Ecto neural progenitor cell (in vitro differentiated cells): ENCODE results near the gene C11orf52.

Experiments
- DNase-seq: peaks from one replicate; pipeline ENCODE4 v3.0.0-alpha.2; 2018; ENCODE audit warnings: low spot score

C11orf52 gene

DNA sequence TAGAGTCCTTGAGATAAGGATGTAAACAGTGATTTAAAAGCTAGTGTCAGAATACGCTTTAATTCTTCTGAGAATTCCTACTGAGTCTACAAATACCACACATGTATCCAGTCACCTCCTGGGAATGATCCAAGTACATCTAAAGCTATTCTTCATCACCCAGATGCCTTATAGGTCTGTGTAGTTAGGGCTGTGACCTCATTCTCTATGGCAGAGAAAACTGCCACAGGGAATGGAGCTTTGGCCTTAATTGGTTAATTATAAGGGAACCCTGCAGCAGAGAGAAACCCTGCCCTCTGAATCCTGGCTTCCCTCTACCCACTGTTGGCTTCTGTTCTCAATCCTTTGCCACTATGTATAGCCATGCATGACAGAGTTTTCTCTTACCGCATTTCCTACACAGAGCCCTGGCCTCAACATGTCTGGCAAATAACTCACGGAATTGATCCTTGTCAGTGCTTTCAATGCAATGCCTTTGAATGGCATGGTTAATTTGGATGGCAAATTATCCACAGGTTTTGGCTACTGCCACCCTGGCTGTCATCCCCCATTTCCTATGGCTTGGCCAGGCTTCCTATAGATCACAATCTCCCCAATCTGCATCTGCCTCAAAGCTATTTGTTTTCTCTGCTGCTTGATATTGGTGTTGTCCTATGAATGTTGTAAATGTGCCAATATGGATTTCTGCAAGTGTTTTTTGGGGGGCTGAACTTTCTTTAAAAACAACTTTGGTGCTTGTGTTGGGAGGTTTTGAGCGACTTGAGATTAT, 21.3 kb downstream of the C11orf52 start:
- no peak for DNase-seq

DNA sequence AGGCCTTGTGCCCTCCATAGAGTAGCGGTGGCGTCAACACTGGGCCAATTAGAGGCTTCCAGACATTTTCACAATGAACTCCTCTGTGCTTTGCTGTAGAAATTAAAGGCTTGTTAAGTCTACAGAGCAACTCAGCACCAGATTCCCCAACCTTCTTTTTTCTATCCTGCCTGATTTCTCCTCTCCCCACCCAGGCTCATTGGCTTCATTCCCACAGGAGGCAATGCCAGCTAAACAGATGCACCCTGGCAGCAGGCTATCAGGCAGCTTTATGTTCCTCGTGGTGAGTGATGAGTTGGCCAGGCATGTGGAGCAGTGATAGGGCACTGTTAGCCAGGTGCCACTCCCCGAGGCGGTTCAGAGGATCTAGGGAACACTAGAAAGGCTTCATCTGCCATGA, 23.2 kb downstream of the C11orf52 start:
- no peak for DNase-seq

DNA sequence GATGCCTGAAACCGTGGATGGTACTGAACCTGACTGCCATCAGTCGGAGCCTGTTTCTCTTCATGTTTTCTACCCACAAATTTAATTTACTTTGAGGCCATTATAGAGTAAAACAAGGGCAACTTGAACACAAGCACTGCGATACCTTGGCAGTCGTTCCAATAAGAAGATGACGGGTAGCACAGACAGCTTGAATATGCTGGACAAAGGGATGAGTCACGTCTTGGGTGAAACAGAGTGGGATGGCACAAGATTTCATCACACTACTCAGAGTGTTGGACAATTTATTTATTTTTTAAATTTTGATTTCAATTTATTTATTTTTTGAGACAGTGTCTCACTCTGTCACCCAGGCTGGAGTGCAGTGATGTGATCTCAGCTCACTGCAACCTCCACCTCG, 24.1 kb downstream of the C11orf52 start:
- DNase-seq, result no peak

DNA sequence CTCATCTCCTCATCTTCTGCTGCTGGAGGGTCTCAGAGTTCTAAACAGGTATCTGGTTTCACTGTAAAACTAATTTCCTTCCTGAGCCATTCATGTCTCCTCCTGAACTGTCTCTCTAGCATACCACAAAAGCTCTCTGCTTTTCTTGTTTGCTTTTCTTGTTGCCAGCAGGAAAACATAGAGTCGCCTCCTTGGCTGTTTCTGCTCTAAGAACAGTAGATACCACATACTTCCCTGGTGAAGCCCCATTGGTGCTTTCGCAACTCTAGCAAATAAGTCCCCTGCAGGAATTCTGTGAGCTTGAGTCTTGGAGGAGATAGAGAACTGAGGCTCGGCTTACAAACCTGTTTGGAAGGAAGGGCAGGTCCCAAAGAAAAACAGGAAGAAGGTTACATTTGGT, 25.4 kb downstream of the C11orf52 start:
- no peak for DNase-seq

DNA sequence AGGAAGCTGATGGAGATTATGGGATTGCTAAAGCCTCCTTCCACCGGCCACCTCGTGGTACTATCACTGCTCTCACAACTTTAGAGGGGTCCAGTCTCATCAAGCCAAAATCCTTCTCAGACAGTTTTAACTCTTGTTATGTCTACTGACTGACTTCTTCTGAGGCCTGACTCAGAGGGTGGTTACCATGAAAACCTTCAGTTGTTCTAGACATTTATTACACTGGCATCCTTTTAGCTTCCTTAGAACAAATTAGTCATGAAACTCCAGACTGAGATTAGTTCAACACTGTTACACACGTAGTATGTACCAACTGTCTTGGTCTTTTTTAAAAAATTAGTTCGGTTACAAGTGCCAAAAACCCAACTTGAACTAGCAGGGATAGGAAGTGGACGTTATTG, 25.9 kb downstream of the C11orf52 start:
- no peak for DNase-seq

DNA sequence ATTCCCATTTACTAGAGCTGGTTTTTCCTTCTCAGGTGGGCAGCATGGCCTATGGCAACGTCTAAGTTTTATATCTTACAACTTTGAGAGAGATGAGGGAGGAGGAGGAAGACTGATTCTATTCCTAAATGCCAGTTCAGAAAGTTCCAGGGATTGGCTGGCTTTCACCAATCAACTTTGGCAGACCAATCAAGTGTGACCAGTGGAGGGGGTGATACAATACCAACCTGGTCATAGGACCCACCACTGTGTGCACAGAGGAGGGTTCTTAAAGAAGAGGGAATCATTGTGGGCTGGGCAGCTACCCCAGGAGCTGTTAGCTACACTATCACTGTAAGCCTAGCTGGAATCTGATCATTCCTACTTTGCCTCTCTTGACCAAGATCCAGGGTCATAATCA, 26.5 kb downstream of the C11orf52 start:
- no peak for DNase-seq

DNA sequence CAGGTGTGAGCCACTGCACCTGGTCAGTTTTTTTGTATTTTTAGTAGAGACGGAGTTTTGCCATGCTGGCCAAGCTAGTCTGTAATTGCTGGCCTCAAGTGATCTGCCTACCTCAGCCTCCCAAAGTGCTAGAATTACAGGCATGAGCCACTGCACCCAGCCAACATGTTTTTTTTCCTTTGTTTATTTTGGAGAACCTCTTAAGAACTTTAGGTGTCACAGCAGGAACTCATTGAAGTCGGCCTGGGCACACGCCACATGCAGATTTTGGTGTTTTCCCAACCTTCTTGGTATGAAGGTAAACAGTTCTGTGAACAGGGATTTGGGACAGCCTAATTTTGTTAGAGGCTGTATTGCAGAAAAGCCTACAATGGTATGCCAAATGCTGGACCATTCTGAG, 27.8 kb downstream of the C11orf52 start:
- no peak for DNase-seq

DNA sequence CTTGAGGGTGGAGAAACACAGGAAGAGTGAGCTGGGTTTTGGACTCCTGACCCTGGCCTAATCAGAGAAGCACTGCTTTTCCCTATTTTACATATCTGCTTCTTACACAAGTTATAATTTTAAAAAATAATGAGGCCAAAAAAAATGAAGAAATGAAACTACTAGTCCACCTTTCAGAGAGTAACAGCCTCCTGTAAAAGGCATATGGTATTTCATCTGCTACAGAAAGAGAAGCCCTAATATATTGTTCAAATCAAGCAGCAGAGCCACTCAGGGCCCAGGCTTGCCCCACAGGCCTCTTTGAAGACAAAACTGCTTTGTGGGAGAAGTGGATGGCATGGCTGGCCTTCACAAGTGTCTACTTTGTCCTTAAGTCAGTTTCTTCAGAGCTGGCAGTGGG, 28.4 kb downstream of the C11orf52 start:
- DNase-seq, result no peak

DNA sequence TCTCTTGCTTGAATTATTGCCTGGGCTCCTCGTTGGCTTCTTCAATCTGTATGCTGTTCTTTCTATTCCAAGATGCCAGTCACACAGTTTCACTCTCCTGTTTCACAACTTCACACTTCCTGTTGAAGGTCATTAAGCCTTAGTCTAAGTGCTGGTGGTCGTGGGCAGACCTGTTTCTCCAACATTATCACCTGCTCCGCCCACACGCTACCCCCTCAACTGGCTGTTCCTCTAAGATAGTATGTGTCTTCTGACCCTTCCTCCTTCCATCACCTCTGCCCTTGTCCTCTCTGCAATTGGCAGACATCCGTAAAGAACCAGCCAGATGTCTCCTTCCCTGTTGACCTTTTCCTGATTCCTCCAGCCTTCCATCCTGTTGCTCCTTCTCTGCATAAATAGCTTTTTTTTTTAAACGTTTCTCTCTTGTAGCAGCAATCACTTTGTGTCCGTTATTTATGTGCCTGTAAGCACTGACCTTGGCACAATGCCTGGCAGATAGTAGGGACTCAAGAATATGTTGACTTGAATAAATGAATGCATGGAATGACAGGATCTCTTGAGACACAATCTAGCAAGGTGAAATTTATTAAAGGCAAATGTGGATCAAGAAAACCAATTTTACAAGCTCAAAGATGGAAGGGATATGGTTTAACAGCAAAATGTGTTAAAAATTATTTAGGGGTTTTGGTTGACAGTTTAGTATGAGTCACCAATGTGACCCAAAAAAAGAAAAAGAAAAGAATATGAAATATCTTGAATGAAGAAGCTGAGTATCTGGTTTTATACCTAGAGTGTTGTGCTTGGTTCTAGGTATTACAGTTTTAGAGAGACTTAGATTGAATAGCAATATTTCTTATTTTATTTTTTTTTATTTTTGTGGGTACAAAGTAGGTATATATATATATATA, 31.1 kb downstream of the C11orf52 start:
- DNase-seq, result no peak

DNA sequence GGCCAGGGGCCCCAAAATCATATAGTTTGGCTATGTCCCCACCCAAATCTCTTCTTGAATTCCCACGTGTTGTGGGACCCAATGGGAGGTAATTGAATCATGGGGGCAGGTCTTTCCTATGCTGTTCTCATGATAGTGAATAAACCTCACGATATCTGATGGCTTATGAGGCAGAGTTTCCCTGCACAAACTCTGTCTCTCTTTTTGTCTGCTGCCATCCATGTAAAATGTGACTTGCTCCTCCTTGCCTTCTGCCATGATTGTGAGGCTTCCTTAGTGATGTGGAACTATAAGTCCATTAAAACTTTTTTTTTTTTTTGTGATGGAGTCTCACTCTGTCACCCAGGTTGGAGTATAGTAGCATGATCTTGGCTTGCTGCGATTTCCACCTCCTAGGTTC, 32.9 kb downstream of the C11orf52 start:
- no peak for DNase-seq

DNA sequence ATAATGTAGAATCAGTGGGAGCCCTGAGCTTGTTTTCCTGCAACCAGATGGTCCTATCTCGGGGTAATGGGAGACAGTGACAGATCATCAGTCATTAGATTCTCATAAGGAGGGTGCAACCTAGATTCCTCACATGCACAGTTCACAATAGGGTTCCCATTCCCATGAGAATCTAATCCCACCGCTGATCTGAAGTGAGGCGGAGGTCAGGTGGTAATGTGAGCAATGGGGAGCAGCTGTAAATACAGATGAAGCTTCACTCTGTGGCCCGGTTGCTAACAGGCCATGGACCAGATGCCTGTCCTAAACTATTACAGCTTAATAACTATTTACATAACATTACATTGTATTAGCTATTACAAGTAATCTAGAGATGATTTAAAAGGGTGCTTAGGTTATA, 35.4 kb downstream of the C11orf52 start:
- no peak for DNase-seq

DNA sequence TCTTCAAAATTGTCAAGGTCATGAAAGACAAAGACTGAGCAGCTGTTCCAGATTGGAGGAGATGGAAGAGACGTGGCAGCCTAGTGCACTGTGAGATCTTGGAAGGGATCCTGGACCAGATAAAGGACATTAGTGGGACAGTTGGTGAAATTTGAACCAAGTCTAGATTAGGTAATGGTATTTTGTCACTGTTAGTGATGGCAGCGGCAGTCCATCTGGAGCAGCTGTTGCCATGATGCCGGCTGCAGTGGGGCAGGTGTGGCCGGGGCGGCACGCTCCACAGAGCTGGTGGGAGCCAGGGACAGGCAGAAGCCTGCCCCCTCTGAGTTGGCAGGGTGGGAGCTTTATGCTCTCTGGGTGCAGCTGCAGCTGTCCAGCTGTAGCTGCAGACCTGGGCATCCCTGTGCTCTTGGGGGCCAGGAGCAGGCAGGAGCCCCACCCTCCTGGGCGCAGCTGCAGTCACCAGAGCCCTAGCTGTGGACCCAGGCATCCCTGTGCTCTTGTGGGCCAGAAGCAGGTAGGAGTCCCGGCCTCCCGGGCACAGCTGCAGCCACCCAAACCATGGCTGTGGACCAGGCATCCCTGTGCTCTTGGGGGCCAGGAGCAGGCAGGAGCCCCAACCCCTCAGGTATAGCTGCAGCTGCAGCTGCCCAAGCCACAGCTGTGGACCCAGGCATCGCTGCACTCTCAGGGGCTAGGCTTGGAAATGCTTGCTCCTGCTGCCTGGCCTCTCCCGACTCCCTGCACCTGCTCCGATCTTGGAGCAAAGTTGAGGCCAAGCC, 39.1 kb downstream of the C11orf52 start:
- no peak for DNase-seq

DNA sequence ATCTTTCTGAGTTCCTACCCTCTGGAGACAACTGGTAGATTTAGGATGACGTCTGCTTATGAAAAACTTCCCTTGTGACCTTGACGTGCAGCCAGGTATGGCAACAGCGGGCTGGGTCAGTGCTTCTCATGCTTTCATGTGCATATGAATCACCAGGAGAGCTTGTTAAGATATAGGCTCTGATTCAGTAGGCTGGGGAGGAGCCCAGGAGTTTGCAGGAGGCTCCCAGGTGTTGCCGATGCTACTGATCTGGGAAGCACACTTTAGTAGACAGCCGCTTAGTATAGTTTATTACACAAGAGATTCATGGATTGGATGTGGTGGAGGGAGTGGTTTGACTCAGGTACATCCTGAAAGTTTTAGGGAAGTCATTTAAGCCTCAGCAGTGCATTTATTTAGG, 42.2 kb downstream of the C11orf52 start:
- no peak for DNase-seq

DNA sequence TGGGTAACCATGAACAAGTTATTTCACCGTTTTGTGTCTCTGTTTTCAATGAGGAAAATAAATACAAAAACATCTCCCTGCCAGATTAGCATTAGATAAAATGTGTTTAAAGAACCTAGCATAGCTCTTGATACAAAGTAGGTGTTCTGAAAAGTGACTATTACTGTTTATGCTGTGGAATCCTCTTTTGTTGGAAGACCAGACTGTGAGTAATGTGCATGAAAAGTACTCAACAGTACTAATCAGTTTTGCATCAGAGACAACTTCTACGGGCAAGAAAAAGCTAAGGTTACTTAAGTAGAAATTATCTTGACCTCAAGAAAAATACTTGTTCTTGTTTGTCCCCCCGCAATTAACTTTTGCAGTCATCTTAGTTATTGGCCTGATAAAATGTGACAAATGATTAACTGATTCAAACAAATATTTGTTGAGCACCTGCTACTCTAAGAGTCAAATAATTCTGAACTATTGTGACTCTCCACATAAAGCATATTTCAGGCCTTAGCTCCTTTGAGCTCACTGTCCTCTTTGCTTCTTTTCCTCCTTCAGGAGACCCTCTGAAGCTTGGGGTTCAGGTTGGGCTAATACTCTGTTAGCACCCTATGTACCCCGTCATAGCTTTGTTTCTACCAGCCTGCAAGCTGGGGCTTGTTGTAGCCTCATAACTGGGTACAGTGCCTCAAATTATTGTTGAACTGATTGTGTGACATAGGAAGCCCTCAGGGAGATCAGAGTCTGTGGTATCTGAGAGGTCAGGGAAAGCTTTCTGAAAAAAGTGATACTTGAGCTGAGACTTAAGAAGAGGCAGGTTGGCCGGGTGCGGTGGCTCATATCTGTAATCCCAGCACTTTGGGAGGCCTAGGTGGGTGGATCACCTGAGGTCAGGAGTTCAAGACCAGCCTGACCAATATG, 42.9 kb downstream of the C11orf52 start:
- DNase-seq, result no peak

DNA sequence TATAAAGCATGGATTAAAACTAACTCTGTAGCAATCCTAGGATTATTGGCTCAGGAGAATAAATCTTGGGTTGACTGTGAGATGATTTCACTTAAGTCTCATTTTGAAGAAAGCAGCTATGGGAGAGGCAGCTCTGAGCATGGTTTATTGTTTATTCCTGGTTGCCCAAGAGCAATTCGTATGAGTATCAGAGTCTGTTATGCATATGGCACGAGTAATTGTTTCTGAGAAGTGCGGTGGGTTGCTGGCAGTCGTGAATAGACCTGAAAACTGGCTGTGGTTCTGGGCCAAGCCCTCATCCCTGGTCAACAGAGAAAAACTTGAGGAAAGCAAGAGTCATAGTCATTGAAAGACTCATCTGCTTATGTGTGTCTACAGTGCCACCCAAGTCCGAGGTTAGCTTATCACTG, 45.2 kb downstream of the C11orf52 start:
- no peak for DNase-seq

DNA sequence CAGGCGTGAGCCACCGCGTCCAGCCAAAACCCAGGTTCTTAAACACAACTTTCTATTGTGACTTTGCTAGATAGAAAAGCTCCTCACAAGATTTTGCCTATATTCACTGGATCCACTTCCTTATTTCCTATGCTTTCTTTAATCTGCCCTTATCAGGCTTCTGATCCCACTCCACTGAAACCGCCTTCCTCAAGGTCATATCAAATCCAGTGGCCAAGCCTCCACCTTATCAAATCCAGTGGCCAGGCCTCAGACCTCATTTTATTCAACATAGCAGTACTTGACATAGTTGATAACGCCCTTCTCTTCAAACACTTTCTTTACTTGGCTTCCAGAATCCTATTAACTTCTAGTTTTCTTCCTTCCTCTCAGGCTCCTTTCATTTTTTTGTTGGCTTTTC, 48.0 kb downstream of the C11orf52 start:
- no peak for DNase-seq

DNA sequence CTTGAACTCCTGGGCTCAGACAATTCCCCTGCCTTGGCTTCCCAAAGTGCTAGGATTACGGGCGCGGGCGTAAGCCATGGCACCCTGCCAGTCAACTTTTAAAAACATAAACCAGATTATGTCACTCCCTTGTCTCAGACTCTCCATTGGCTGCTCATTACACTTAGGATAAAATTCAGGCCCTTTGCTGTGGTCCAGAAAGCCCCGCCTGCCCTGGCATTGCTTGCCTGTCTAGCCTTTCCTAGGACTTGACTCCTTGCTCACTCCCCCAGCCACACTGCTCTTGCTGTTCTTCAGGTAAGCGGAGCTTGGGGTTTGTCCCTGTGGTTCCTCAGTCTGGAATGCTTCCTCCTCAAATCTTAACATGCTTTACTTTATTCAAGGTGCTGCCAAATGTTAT, 48.9 kb downstream of the C11orf52 start:
- DNase-seq, result no peak

DNA sequence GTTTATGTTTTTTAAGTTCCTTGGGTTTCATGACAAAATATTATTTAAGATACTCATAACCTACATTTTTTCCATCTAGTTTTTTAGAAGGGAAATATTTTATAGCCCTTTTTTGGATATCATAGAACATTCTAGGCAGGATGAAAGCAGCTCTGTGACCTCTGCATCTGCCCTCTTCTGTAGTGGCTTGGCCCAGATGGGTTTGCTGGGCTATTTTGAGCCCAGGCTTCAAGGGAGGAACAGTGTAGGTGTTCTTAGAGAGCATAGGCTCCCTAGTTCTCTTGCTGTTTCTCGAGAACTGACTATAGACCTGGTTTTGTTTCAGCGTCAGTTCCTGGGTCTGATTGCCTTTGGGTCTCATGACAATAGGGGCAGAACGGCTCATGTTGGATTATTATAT, 50.6 kb downstream of the C11orf52 start:
- no peak for DNase-seq

DNA sequence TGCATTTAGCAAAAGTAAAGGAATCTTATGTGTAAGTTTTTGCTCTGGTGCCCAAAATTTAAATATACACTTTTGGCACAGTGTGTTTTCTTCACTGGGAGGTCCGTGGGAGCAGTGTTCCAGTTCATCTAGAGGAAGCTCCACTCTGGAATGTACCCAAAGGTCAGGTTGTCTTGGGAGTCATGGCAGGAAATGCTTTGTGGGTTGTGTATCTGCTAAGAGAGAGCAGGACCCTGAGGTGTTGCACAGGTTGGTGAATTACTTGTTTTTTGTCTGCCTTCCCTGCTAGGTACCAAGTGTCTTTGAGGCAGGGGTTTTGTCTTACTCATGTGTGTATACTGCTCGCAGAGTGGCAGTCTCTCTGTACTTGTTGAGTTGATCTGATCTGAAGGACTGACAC, 55.7 kb downstream of the C11orf52 start:
- DNase-seq, result no peak

DNA sequence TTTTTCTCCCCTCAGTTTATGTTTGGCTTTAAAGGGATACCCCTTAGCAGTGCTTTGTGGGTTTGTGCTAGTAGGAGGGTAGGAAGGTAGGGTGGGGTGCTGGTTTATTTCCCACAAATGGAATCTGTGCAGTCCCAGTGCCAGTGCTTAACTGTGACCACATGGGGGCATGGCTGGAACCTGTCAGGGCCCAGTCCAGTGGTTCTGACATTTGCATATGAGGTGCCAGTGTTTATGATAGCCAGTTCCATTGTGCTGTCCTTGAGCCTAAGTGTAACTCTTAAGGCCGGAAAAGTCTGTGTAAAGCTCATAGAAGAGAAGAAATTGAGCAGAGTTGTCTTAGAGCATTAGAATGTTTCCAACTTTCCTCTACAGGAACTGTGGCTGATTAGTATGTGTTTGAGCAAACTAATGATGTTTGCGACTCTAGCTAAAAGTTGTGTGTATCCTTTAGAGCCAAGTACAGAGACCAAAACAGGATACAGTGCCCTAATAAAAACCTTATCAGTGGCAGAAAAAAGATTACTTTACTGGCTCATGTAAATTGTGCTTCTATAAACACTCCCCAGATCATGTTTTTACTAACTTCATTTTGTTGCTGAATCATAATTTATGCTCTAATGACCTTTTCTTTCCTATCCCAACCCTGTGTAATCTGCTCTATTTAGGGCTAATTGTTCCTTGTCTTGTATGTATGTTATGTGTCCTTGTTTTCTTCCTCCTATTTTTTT, 56.5 kb downstream of the C11orf52 start:
- no peak for DNase-seq
